Nephron progenitor cell (in vitro differentiated cells): Measurements from ENCODE around the gene TBL1XR1.
"Not testable (repeated sequence)": the region's sequence is repeated elsewhere in the genome, so short reads cannot be mapped to it uniquely, and the experiment has no call there.

ENCODE experiments used
- DNase-seq: peaks from one replicate; pipeline ENCODE4 v3.0.0; 2021
- H3K27ac Mint-ChIP-seq: 2 replicates; pipeline ENCODE4 v1.8.0; 2021; ENCODE audit warnings: mild to moderate bottlenecking, moderate library complexity, mixed read lengths
- H3K27me3 Mint-ChIP-seq: 2 replicates; pipeline ENCODE4 v1.8.0; 2021; ENCODE audit warnings: mild to moderate bottlenecking, low read depth, mixed read lengths; ENCODE audit not compliant: poor library complexity
- H3K36me3 Mint-ChIP-seq: 2 replicates; pipeline ENCODE4 v1.8.0; 2021; ENCODE audit warnings: low read depth, mixed read lengths
- H3K4me1 Mint-ChIP-seq: 2 replicates; pipeline ENCODE4 v1.8.0; 2021; ENCODE audit warnings: mixed read lengths
- H3K4me3 Mint-ChIP-seq: 2 replicates; pipeline ENCODE4 v1.8.0; 2021; ENCODE audit warnings: mild to moderate bottlenecking, moderate library complexity, mixed read lengths
- H3K9me3 Mint-ChIP-seq: 2 replicates; pipeline ENCODE4 v1.8.0; 2021; ENCODE audit warnings: mild to moderate bottlenecking, moderate library complexity, mixed read lengths
- CTCF ChIP-seq: fragments of 200-600 bp; sonication (generic); IDR thresholded peaks from 2 replicates; pipeline ENCODE4 v1.5.0; 2021; ENCODE audit warnings: antibody characterized with exemption

TBL1XR1 gene

GRCh38 chr3:177206936-177207335, 9.7 kb upstream of the TBL1XR1 start:
- H3K27ac Mint-ChIP-seq: no peak overlapping the region
- no peak for TF ChIP-seq CTCF
- DNase-seq: no peak
- peaks cover 22% of the 10 kb centered on the region for H3K9me3 Mint-ChIP-seq
- H3K4me3 Mint-ChIP-seq: no peak overlapping the region
- peaks cover 18% of the 10 kb centered on the region for H3K4me1 Mint-ChIP-seq
- H3K36me3 Mint-ChIP-seq: peaks cover 5% of the 10 kb centered on the region
- H3K27me3 Mint-ChIP-seq: peaks cover 7% of the 10 kb centered on the region

DNA sequence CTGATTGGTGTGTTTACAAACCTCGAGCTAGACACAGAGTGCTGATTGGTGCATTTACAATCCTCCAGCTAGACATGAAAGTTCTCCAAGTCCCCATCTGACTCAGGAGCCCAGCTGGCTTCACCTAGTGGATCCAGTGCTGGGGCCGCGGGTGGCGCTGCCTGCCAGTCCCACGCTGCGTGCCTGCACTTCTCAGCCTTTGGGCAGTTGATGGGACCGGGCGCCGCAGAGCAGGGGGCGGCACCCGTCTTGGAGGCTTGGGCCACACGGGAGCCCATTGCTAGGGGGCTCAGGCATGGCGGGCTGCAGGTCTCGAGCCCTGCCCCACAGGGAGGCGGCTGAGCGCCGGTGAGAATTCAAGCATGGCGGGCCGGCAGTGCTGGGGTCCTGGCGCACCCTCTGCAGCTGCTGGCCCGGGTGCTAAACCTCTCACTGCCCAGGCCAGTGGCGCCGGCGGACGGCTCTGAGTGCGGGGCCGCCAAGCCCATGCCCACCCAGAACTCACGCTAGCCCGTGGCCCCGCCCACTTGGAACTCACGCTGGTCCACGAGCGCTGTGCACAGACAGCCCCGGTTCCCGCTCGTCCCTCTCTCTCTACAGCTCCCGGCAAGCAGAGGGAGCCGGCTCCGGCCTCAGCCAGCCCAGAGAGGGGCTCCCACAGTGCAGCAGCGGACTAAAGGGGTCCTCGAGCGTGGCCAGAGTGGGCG, 6.6 kb upstream of the TBL1XR1 start:
- no peak overlapping the region for H3K4me3 Mint-ChIP-seq
- peaks cover 5% of the 10 kb centered on the region for H3K36me3 Mint-ChIP-seq
- peaks cover 4% of the 10 kb centered on the region for H3K27me3 Mint-ChIP-seq
- no peak for TF ChIP-seq CTCF
- H3K27ac Mint-ChIP-seq: no peak overlapping the region
- DNase-seq: no peak
- peaks cover 22% of the 10 kb centered on the region for H3K9me3 Mint-ChIP-seq
- H3K4me1 Mint-ChIP-seq: peaks cover 19% of the 10 kb centered on the region

- Mint-ChIP-seq H3K4me1 (peaks cover 25% of the 10 kb centered on the region), H3K9me3 (peaks cover 22% of the 10 kb centered on the region)
These were observed 5.7 kb upstream of the TBL1XR1 start for GRCh38 chr3:177203016-177203415.

DNA sequence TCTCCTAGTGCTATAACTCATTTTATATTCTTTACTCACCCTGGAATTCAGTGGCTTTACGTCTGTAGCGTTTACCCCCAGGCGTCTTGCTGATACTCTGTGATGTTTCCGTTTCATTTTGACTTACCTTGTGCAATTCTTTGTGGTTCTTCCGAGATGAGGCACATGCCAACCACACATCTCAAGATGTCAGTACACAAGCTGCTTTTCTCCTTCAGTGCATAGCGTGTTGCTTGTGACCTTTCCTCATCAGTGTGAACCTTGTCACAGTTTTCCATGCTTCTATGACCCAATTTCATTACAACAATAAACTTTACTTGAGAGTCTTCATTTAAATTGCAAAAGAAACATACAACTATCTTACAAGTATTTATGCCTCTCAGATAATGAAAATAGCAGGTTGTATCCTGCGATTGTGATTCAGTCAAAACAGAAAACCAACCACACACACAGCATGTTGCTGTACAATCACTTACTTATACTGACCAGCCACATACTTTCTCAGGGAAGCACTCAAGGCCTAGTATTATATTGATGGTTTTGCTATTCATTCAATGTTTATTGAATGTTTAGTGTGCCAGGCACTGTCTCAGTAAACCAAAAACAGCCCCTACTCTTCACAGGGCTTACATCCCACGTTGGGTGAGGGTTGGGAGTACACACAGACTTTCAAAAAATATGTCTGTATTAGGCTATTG, 4.6 kb upstream of the TBL1XR1 start:
- H3K9me3 Mint-ChIP-seq: peaks cover 22% of the 10 kb centered on the region

More at GRCh38 chr3:177203016-177203415, 5.7 kb upstream of the TBL1XR1 start:
- not testable (repeated sequence) for H3K27ac Mint-ChIP-seq, H3K36me3 Mint-ChIP-seq, H3K27me3 Mint-ChIP-seq, H3K4me3 Mint-ChIP-seq, DNase-seq

GRCh38 chr3:177199206-177199760, 2.0 kb upstream of the TBL1XR1 start:
- Mint-ChIP-seq H3K27me3 (peaks cover 4% of the 10 kb centered on the region), H3K9me3 (peaks cover 12% of the 10 kb centered on the region), H3K27ac (no peak overlapping the region), H3K4me1 (peaks cover 35% of the 10 kb centered on the region), H3K36me3 (peaks cover 3% of the 10 kb centered on the region), H3K4me3 (no peak overlapping the region)
- TF ChIP-seq CTCF: no peak
- DNase-seq: no peak

More for the DNA sequence above, 4.6 kb upstream of the TBL1XR1 start:
- H3K4me3 Mint-ChIP-seq: no peak overlapping the region
- peaks cover 4% of the 10 kb centered on the region for H3K27me3 Mint-ChIP-seq
- DNase-seq: no peak
- TF ChIP-seq CTCF: no peak
- peaks cover 25% of the 10 kb centered on the region for H3K4me1 Mint-ChIP-seq
- H3K27ac Mint-ChIP-seq: no peak overlapping the region
- peaks cover 5% of the 10 kb centered on the region for H3K36me3 Mint-ChIP-seq

GRCh38 chr3:177197727-177198460, 612 bp upstream of the TBL1XR1 start:
- TF ChIP-seq CTCF: no peak
- Mint-ChIP-seq H3K4me1 (peaks cover 46% of the 10 kb centered on the region), H3K27ac (peak overlapping the region; percentile 48), H3K9me3 (peaks cover 10% of the 10 kb centered on the region), H3K27me3 (peaks cover 3% of the 10 kb centered on the region), H3K4me3 (peak overlapping the region; percentile 77), H3K36me3 (peaks cover 13% of the 10 kb centered on the region)
- no peak for DNase-seq
